ENCODE results near the gene OR2J3.
"Not testable (repeated sequence)": the region's sequence is repeated elsewhere in the genome, so short reads cannot be mapped to it uniquely, and the experiment has no call there.

OR2J3 gene

DNA sequence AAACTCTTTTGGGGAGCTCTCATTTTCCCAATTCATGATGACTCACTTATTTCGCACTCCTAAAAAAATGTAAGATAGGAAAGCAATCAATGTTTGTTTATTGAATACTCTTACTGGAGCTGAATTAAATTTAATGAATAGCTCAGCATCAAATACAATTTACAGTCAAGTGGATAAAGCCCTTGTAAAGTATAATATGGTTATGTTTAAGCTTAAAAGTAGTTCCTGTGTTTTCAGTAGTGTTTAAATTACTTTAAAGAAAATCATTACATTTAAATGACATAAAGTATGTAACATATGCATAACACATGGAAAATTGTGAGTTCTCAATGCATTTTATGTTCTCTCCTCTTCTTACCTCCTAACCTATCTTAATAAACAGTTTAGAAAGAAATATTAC, 20.6 kb upstream of the OR2J3 start, which contains the start of gene OR2B3:
OR2B3 (minus strand) TSS at position 101 of the 400 bp plus-strand sequence; CDS start at position 36, 65 bp downstream.
- H3K4me3 ChIP-seq (ENCODE audit: low read depth, low read length) = no peak within 1 kb of the TSS
- no peaks in the 10 kb centered on the region for H3K36me3 ChIP-seq (replicated peaks)
- H3K27ac ChIP-seq = no peak within 1 kb of the TSS
- TF ChIP-seq, protein P1, sequence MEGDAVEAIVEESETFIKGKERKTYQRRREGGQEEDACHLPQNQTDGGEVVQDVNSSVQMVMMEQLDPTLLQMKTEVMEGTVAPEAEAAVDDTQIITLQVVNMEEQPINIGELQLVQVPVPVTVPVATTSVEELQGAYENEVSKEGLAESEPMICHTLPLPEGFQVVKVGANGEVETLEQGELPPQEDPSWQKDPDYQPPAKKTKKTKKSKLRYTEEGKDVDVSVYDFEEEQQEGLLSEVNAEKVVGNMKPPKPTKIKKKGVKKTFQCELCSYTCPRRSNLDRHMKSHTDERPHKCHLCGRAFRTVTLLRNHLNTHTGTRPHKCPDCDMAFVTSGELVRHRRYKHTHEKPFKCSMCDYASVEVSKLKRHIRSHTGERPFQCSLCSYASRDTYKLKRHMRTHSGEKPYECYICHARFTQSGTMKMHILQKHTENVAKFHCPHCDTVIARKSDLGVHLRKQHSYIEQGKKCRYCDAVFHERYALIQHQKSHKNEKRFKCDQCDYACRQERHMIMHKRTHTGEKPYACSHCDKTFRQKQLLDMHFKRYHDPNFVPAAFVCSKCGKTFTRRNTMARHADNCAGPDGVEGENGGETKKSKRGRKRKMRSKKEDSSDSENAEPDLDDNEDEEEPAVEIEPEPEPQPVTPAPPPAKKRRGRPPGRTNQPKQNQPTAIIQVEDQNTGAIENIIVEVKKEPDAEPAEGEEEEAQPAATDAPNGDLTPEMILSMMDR (IDR thresholded peaks at IDR 0.05; ENCODE audit: low read depth, low read length, missing control alignments) = no peak
- in situ Hi-C loops (cut with HindIII; ENCODE audit: low pct_ligation_motif_present, low sequenced_read_pairs) = no loop called here
- DNase-seq = no peak
- no peaks in the 10 kb centered on the region for H3K27me3 ChIP-seq (replicated peaks)

DNA sequence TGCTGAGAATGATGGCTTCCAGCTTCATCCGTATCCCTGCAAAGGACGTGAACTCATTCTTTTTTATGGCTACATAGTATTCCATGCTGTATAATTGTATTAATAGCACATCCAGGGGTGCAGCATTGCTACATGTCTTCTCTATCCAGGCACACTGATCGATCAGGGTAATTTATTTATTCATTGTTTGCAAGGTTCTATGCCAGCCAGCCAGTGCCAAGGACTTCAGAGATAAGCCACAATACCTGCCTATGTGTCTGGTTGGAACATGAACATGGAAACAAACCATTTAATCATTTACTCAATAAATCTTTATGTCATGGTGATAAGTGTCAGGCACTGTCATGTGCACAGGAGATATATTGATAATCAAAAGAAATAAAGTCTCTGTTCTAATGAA, 14.9 kb upstream of the OR2J3 start:
- Histone ChIP-seq H3K27me3 (replicated peaks) (no peaks in the 10 kb centered on the region), H3K4me3 (ENCODE audit: low read depth, low read length) (no peak overlapping the region), H3K36me3 (replicated peaks) (no peaks in the 10 kb centered on the region), H3K27ac (no peak overlapping the region)
- TF ChIP-seq, protein P1 (IDR thresholded peaks at IDR 0.05; ENCODE audit: low read depth, low read length, missing control alignments) = no peak
- in situ Hi-C loops (cut with HindIII; ENCODE audit: low pct_ligation_motif_present, low sequenced_read_pairs) = no loop called here
- DNase-seq = no peak

DNA sequence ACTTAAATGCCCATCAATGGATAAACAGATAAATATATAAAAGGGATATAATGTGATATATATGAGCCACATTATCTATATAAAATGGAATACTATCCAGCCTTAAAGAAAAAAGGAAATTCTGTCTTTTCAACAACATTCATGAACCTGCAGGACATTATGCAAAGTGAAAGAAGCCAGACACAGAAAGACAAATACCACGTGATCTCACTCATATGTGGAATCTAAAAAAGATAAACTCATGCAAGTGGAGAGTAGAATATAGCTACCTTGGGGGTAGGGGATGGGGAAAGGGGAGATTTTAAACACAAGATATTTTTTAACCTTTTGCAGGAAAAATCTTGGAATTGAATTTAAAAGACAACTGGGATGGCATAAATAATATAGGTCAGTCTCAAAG, 10.1 kb upstream of the OR2J3 start:
- in situ Hi-C loops (cut with HindIII; ENCODE audit: low pct_ligation_motif_present, low sequenced_read_pairs) = no loop called here

DNA sequence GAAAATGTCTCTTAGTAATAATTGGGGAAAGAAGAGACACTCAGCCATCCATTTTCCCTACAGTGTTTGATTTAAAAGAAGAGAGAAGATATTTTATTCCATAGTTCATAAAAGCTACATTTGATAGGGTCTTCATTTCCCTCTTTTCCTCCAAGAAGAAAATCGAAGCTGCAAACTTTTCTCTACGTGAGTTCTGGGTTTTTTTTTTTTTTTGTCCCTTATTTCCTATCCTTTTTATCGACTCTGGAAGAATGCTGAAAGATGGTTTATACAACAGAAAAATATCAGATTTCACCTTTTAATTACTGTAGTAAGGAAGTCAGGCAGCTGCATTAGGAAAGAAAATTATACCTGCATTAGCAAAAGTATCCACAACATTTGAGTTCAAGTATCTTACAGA, 8.7 kb upstream of the OR2J3 start, which contains the start of gene OR2J1:
OR2J1 (plus strand) TSS at position 301 of the 400 bp plus-strand sequence. CDS start 1,453 bp downstream, outside the sequence.
- TF ChIP-seq, protein P1 (IDR thresholded peaks at IDR 0.05; ENCODE audit: low read depth, low read length, missing control alignments) = no peak
- H3K27me3 ChIP-seq (replicated peaks) = no peaks in the 10 kb centered on the region
- DNase-seq = no peak
- no peaks in the 10 kb centered on the region for H3K36me3 ChIP-seq (replicated peaks)
- H3K4me3 ChIP-seq (ENCODE audit: low read depth, low read length) = no peak within 1 kb of the TSS
- H3K27ac ChIP-seq = no peak within 1 kb of the TSS
- in situ Hi-C loops (cut with HindIII; ENCODE audit: low pct_ligation_motif_present, low sequenced_read_pairs) = no loop called here

More for the DNA sequence above, 10.1 kb upstream of the OR2J3 start:
- TF ChIP-seq, protein P1 (IDR thresholded peaks at IDR 0.05; ENCODE audit: low read depth, low read length, missing control alignments) = no peak
- no peaks in the 10 kb centered on the region for H3K36me3 ChIP-seq (replicated peaks)
- DNase-seq = no peak
- H3K27ac ChIP-seq = no peak overlapping the region
- H3K27me3 ChIP-seq (replicated peaks) = no peaks in the 10 kb centered on the region
- no peak overlapping the region for H3K4me3 ChIP-seq (ENCODE audit: low read depth, low read length)

DNA sequence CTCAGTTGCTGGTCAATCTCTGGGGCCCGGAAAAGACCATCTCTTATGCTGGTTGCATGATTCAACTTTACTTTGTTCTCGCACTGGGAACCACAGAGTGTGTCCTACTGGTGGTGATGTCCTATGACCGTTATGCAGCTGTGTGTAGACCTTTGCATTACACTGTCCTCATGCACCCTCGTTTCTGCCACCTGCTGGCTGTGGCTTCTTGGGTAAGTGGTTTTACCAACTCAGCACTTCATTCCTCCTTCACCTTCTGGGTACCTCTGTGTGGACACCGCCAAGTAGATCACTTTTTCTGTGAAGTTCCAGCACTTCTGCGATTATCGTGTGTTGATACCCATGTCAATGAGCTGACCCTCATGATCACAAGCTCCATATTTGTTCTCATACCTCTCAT, 4.3 kb downstream of the OR2J3 start:
- Histone ChIP-seq H3K36me3 (replicated peaks) (no peaks in the 10 kb centered on the region), H3K27me3 (replicated peaks) (no peaks in the 10 kb centered on the region), H3K27ac (no peak overlapping the region), H3K4me3 (ENCODE audit: low read depth, low read length) (no peak overlapping the region)
- TF ChIP-seq, protein P1 (IDR thresholded peaks at IDR 0.05; ENCODE audit: low read depth, low read length, missing control alignments) = no peak
- DNase-seq = no peak
- in situ Hi-C loops (cut with HindIII; ENCODE audit: low pct_ligation_motif_present, low sequenced_read_pairs) = no loop called here

DNA sequence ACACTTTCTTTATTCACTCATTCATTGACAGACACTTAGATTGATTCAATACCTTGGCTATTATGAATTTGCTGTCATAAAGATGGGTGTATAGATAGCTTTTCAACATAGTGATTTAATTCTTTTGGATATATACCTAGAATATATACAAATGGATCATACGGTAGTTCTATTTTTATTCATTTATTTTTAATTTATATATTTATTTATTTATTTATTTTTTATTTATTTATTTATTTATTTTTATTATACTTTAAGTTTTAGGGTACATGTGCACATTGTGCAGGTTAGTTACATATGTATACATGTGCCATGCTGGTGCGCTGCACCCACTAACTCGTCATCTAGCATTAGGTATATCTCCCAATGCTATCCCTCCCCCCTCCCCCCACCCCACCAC, 7.1 kb downstream of the OR2J3 start:
- H3K27ac ChIP-seq; H3K4me3 ChIP-seq (ENCODE audit: low read depth, low read length); in situ Hi-C loops (cut with HindIII; ENCODE audit: low pct_ligation_motif_present, low sequenced_read_pairs); H3K36me3 ChIP-seq (replicated peaks); H3K27me3 ChIP-seq (replicated peaks); DNase-seq: not testable (repeated sequence)

Measured in brain microvascular endothelial cell (primary cell).